Mucosa of descending colon (tissue), 3 donors: ENCODE results near the gene ANKRD44. TPM values are rescaled to one million over a fixed set of nuclear protein-coding genes. Genes with fewer than 3 reads are reported as not detected.
A peak's percentile ranks its signal among the peaks of the same experiment; 100 is the strongest.

Source experiments
- ATAC-seq: fragments of 200-7000 bp; cut with Tn5 transposase; one replicate; pipeline ENCODE4 v1.9.1; 2020; ENCODE audit warnings: mild to moderate bottlenecking, moderate library complexity
- DNase-seq, 3 donors: peaks; one replicate each; pipeline ENCODE4 v3.0.0-alpha.2; 2020
- H3K36me3 ChIP-seq: fragments of 200-600 bp; one replicate; pipeline ENCODE4 v1.8.0; 2021; ENCODE audit warnings: low read depth, mild to moderate bottlenecking
- H3K4me1 ChIP-seq: fragments of 200-600 bp; one replicate; pipeline ENCODE4 v1.8.0; 2021; ENCODE audit warnings: low read depth, mild to moderate bottlenecking
- H3K4me3 ChIP-seq: fragments of 200-600 bp; one replicate; pipeline ENCODE4 v1.8.0; 2021; ENCODE audit warnings: mild to moderate bottlenecking
- H3K9me3 ChIP-seq: fragments of 200-600 bp; one replicate; pipeline ENCODE4 v1.8.0; 2021; ENCODE audit warnings: mild to moderate bottlenecking
- intact Hi-C, 2 donors: fragments of 100-400 bp; cut with DNase I in 1 of 2; cut with micrococcal nuclease in 1 of 2; formaldehyde crosslinking; loops; one replicate each; pipeline versions ENCODE4 v1.11.0 to v1.11.1; 2022; cut with DNase I, micrococcal nuclease
- total RNA-seq, 3 donors: library from RNA; stranded (reverse); fragmentation: NEBNext Ultra II Directional in 2 of 3; extraction: Animal tissue kit (Norgen Biotek cat#: 25700) in 2 of 3; gene quantifications; one replicate each; pipeline versions ENCODE4 v1.2.1 to v1.2.4, GENCODE V29; 2021 to 2023
- TF ChIP-seq, protein P1 (sequence below): fragments of 200-600 bp; IDR thresholded peaks from one replicate; pipeline ENCODE4 v1.8.0; 2022; ENCODE audit warnings: antibody characterized with exemption, mild to moderate bottlenecking
- donor health status: DM: no; HTN: no; CAD: no; lungs with moderate emphysema.
- donor health status: DM: no; HTN: no; CAD: no.
- donor health status: DM: no; HTN: yes; CAD: no.

ANKRD44 gene
- total RNA-seq, 3 donors from 2014 or later, result 9.7 to 25.7 (median 13.7) TPM

- DNase-seq (peak in 1 of 3 donors; percentile 49), ATAC-seq (peak; percentile 94)
- H3K4me1 ChIP-seq, result peaks cover 4% of the 10 kb centered on the region
- no peak overlapping the region for H3K4me3 ChIP-seq
- TF ChIP-seq, protein P1, sequence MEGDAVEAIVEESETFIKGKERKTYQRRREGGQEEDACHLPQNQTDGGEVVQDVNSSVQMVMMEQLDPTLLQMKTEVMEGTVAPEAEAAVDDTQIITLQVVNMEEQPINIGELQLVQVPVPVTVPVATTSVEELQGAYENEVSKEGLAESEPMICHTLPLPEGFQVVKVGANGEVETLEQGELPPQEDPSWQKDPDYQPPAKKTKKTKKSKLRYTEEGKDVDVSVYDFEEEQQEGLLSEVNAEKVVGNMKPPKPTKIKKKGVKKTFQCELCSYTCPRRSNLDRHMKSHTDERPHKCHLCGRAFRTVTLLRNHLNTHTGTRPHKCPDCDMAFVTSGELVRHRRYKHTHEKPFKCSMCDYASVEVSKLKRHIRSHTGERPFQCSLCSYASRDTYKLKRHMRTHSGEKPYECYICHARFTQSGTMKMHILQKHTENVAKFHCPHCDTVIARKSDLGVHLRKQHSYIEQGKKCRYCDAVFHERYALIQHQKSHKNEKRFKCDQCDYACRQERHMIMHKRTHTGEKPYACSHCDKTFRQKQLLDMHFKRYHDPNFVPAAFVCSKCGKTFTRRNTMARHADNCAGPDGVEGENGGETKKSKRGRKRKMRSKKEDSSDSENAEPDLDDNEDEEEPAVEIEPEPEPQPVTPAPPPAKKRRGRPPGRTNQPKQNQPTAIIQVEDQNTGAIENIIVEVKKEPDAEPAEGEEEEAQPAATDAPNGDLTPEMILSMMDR, result no peak
- intact Hi-C loops, result no loop called here
- no peaks in the 10 kb centered on the region for H3K36me3 ChIP-seq
- H3K9me3 ChIP-seq, result no peaks in the 10 kb centered on the region
These were observed 265.5 kb downstream of the ANKRD44 start for GRCh38 chr2:197045115-197045514.

- H3K4me3 ChIP-seq, result no peak overlapping the region
- intact Hi-C loops, result no loop called here
- TF ChIP-seq, protein P1, result no peak
- ATAC-seq (peak; percentile 71), DNase-seq (peak in 1 of 3 donors; percentile 13)
- no peaks in the 10 kb centered on the region for H3K36me3 ChIP-seq
- H3K9me3 ChIP-seq, result no peaks in the 10 kb centered on the region
- H3K4me1 ChIP-seq, result peaks cover 4% of the 10 kb centered on the region
These were observed 267.8 kb downstream of the ANKRD44 start for GRCh38 chr2:197042739-197043196.

GRCh38 chr2:197037863-197038398 lies 272.6 kb downstream of the ANKRD44 start:
- Histone ChIP-seq H3K4me1 (no peaks in the 10 kb centered on the region), H3K36me3 (no peaks in the 10 kb centered on the region), H3K9me3 (no peaks in the 10 kb centered on the region), H3K4me3 (no peak overlapping the region)
- intact Hi-C loops, result no loop called here
- TF ChIP-seq, protein P1, result no peak
- ATAC-seq (no peak), DNase-seq (no peak)

DNA sequence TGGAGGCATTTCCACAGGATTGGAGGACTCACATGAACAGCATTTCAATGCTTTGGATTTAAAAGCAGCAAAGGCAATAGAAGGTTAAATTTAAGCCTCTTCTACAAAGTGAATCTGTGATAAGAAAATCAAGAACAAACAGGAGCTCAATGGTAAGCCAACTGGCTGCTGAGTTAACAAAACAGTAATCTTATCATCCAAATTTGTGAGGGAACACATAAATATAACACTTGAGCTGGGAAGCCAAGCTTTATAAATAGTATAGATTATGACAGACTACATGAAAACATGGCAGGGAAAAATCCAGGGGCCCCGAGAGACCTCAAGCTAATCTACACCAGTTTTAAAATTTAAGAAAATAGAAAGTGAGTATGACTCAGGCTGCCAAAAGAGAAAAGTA lies 275.6 kb downstream of the ANKRD44 start:
- Histone ChIP-seq H3K4me1 (no peaks in the 10 kb centered on the region), H3K36me3 (no peaks in the 10 kb centered on the region), H3K9me3 (no peaks in the 10 kb centered on the region), H3K4me3 (no peak overlapping the region)
- no peak for ATAC-seq
- no peak for DNase-seq
- TF ChIP-seq, protein P1, result no peak
- intact Hi-C loops, result no loop called here

- intact Hi-C loops, result no loop called here
- TF ChIP-seq, protein P1, result no peak
- no peaks in the 10 kb centered on the region for H3K36me3 ChIP-seq
These were observed 276.3 kb downstream of the ANKRD44 start for GRCh38 chr2:197034292-197034691.

DNA sequence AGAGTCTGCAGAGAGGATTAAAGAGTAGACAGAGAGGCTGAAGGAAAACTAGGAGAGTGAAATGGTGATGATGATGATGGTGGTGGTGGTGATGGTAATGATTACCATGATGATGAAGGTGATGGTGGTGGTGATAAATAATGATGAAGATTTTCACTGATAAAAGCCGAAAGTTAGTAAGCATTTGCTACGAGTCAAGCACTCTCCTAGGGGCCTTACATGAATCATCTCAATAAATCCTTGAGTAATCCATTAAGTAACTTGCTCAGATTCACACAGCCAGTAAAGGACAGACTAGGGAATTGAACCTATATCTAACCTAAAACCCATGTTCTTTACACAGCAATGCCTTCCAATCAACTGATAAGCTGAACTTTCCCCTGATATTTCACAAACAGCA lies 277.4 kb downstream of the ANKRD44 start:
- H3K4me3 ChIP-seq, result no peak overlapping the region
- H3K36me3 ChIP-seq, result no peaks in the 10 kb centered on the region
- no peaks in the 10 kb centered on the region for H3K9me3 ChIP-seq
- TF ChIP-seq, protein P1, result no peak
- intact Hi-C loops, result no loop called here
- ATAC-seq (no peak), DNase-seq (no peak)
- no peaks in the 10 kb centered on the region for H3K4me1 ChIP-seq

More at GRCh38 chr2:197034292-197034691, 276.3 kb downstream of the ANKRD44 start:
- Histone ChIP-seq H3K4me1 (no peaks in the 10 kb centered on the region), H3K9me3 (no peaks in the 10 kb centered on the region), H3K4me3 (no peak overlapping the region)
- ATAC-seq (no peak), DNase-seq (no peak)
